Measurements from ENCODE around the gene NAV2.
A peak's percentile ranks its signal among the peaks of the same experiment; 100 is the strongest.

NAV2 gene

DNA sequence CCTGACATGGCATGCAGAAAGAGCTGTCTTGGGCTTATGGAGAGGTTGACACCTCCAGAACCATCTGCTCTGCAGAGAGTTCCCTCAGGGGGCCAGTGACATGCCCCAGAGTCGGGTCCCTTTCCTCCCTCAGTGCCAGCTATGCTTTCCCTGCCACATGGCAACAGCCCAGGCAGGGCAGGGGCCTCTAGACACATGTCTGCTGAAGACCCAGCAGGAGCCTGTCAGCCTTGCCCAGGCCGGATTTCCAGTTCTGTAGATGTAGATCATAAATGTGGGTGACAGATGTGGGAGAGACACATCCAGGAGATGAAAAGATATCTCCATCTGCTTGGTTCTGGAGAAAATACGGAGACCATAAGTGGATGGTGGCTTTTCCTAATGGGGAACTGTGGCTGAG lies 25.5 kb downstream of the NAV2 start:
- H3K27me3 ChIP-seq, result no peaks in the 10 kb centered on the region
- TF ChIP-seq, protein P1, sequence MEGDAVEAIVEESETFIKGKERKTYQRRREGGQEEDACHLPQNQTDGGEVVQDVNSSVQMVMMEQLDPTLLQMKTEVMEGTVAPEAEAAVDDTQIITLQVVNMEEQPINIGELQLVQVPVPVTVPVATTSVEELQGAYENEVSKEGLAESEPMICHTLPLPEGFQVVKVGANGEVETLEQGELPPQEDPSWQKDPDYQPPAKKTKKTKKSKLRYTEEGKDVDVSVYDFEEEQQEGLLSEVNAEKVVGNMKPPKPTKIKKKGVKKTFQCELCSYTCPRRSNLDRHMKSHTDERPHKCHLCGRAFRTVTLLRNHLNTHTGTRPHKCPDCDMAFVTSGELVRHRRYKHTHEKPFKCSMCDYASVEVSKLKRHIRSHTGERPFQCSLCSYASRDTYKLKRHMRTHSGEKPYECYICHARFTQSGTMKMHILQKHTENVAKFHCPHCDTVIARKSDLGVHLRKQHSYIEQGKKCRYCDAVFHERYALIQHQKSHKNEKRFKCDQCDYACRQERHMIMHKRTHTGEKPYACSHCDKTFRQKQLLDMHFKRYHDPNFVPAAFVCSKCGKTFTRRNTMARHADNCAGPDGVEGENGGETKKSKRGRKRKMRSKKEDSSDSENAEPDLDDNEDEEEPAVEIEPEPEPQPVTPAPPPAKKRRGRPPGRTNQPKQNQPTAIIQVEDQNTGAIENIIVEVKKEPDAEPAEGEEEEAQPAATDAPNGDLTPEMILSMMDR (IDR thresholded peaks at IDR 0.05), result no peak
- H3K4me3 ChIP-seq, result no peak overlapping the region
- intact Hi-C loops (cut with DNase I; ENCODE audit: low total_unique reads), result no loop called here
- H3K27ac ChIP-seq, result peak overlapping the region; percentile 25 to 98
- peaks cover 7 to 96% (median 61%) of the 10 kb centered on the region in 4 donors for H3K4me1 ChIP-seq
- no peaks in the 10 kb centered on the region for H3K36me3 ChIP-seq
- DNase-seq, result no peak
- H3K9me3 ChIP-seq, result no peaks in the 10 kb centered on the region

DNA sequence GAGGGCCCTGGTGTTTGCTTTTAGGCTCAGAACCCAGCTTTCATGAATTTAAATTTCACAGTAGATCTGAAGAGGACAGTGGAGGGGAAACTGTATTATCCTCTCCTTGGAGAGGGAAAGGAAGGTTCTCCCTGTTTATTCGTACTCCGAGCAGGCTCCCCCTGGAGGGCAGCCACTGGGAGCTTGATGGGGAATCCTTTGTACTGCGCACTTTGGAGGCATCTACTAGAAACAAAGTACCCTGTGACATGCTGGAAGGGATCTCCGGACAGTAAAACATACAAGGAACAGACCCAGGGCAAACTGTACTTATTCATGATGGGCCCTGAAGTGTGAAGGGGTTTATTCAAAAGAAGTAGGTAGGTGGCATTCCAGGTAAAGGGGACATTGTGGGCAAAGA lies 27.2 kb downstream of the NAV2 start:
- peaks cover 7 to 89% (median 53%) of the 10 kb centered on the region in 4 donors for H3K4me1 ChIP-seq
- intact Hi-C loops (cut with DNase I; ENCODE audit: low total_unique reads), result loop anchor here (10.0 kb wide), 1 partner anchor 165 kb away; no protein-coding TSS in a partner anchor
- no peaks in the 10 kb centered on the region for H3K27me3 ChIP-seq
- peak overlapping the region; percentile 48 to 98 for H3K27ac ChIP-seq
- TF ChIP-seq, protein P1 (IDR thresholded peaks at IDR 0.05), result peak; percentile 23 to 29
- no peaks in the 10 kb centered on the region for H3K9me3 ChIP-seq
- H3K36me3 ChIP-seq, result no peaks in the 10 kb centered on the region
- H3K4me3 ChIP-seq, result no peak overlapping the region
- no peak for DNase-seq

DNA sequence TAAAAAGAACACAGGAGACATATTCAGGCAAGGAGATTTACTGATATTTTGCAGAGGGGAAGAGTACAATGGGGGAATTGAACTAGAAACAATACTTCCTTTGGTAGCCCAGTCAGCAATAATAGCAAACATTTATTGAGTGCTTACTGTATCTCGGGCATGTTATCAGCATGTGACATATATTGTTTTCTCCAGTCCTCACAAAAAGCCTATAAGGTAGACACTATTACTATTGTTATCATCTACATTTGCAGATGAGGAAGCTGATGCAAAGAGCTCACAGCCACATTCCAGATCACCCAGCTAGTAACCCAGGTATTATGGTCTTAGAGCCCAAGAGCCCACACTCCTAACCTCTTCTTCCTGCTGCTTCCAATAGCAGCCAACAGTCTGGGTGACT lies 27.9 kb downstream of the NAV2 start:
- H3K4me3 ChIP-seq, result no peak overlapping the region
- H3K27me3 ChIP-seq, result no peaks in the 10 kb centered on the region
- TF ChIP-seq, protein P1 (IDR thresholded peaks at IDR 0.05), result no peak
- DNase-seq, result no peak
- H3K9me3 ChIP-seq, result no peaks in the 10 kb centered on the region
- peaks cover 3 to 82% (median 46%) of the 10 kb centered on the region in 4 donors for H3K4me1 ChIP-seq
- peak overlapping the region in 1 of 2 donors; percentile 98 for H3K27ac ChIP-seq
- intact Hi-C loops (cut with DNase I; ENCODE audit: low total_unique reads), result loop anchor here (10.0 kb wide), 1 partner anchor 164 kb away; no protein-coding TSS in a partner anchor
- peaks cover 0 to 5% (median 0%) of the 10 kb centered on the region in 3 donors for H3K36me3 ChIP-seq

DNA sequence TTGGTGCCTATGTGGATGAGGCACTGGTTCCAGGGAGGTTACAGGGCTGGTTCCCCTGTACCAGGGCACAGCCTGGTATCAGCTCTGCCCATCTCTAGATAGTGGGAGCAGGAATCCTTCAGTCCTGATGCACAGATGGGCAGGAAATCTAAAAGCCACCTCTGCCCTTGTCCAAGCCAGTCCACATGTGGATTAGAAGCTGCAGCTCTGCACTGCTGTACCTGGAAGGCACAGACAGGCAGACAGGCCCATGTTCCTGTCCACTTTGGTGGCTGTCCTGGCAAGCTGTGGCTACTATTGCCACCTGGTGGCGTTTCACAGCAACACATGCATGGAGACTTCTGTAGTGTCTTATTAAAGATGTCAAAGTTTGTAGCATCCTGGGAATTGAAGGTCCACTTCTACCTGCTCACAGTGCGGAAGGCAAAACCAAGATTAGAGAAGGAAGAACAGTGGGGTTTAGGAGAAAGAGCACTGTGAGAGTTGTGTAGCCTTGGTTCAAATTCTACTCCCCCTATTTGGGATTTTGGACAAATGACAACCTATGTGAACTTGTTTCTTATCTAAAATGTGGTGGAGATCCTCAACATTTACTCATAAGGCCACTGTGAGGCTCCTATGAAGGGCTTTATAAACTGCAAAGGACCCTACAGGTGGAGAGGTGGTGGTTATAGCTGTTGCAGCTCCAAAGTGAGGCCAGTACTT lies 30.1 kb downstream of the NAV2 start:
- Histone ChIP-seq H3K27ac (peak overlapping the region; percentile 3 to 37), H3K36me3 (peaks cover 0 to 6% (median 0%) of the 10 kb centered on the region in 3 donors), H3K4me1 (peaks cover 3 to 66% (median 30%) of the 10 kb centered on the region in 4 donors), H3K27me3 (no peaks in the 10 kb centered on the region), H3K9me3 (no peaks in the 10 kb centered on the region), H3K4me3 (no peak overlapping the region)
- TF ChIP-seq, protein P1 (IDR thresholded peaks at IDR 0.05), result peak; percentile 84 to 91
- intact Hi-C loops (cut with DNase I; ENCODE audit: low total_unique reads), result loop anchor here (1.0 to 10.0 kb wide), 2 partner anchors 162 to 178 kb away; no protein-coding TSS in a partner anchor
- peak; percentile 79 to 87 for DNase-seq

DNA sequence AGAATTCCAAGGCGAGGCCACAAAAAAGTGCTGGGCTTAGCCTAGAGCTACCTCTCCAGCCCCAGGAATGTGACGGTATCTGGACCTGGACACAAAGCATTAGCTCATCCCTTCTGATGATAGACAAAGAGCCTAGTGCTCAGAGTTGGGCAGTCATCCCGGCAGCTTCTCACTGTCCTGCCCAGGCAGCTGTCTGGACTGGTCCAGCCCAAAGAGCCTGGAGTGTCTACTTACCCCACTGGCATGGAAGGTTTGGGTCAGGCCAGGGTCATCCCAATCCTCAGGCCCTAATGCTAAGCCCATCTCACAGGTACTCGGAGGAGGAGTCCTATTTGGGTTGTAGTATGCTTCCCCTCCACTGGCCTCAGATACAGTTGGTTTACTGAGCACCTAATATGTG lies 31.0 kb downstream of the NAV2 start:
- H3K9me3 ChIP-seq, result no peaks in the 10 kb centered on the region
- TF ChIP-seq, protein P1 (IDR thresholded peaks at IDR 0.05), result no peak
- intact Hi-C loops (cut with DNase I; ENCODE audit: low total_unique reads), result loop anchor here (10.0 kb wide), 1 partner anchor 161 kb away; no protein-coding TSS in a partner anchor
- H3K4me3 ChIP-seq, result no peak overlapping the region
- no peak for DNase-seq
- H3K4me1 ChIP-seq, result peaks cover 3 to 66% (median 24%) of the 10 kb centered on the region in 4 donors
- H3K27ac ChIP-seq, result peak overlapping the region; percentile 10 to 37
- H3K27me3 ChIP-seq, result no peaks in the 10 kb centered on the region
- peaks cover 0 to 6% (median 0%) of the 10 kb centered on the region in 3 donors for H3K36me3 ChIP-seq
